ENCODE data around the gene BANP. TPM values are rescaled to one million over a fixed set of nuclear protein-coding genes. Genes with fewer than 3 reads are reported as not detected.

BANP gene
- total RNA-seq, 1 experiment from 2014 or later, result 17.3 TPM

DNA sequence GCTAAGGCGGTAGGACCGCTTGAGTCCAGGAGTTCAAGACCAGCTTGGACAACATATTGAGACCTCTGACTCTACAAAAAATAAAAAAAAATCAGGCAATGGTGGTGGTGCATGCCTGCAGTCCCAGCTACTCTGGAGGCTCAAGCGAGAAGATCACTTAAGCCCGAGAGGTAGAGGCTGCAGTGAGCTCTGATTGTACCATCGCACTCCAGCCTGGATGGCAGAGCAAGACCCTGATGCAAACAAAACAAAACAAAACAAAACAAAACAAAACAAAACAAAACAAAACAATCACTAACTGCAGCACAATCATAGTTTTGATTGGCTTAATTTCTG, 2.5 kb upstream of the BANP start:
- no peak for DNase-seq (ENCODE audit: low read depth)

DNA sequence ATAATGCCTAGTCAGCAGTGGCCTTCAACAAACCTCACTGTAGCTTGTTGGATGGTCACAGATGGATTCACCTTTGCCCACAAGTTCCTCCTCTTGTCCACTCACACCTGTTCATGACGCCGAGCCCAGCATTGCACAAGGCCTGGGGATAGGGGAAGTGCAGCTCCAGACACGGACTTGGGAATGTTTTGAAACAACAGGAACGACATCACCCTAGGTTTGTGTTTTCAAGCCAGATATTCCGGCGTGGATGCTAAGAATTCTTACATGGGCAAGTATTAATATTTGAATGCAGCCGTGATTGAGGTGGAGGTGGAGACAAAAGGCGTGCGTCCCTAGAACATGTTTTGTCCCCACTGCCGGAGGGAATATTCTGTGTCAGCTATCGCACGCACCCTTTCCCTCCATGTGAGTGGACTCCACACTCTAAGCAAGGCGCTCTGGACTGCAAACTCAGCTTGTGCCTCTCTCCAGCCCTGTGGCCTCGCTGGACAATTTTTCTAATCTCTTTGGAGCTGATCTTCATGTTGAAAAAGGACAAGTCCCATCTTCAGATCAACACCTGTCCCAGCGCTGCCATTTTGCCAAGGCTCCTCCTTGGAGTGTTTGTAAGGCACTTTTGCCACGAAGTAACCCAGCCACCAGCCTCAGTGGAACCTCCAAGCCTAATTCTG, 2.0 kb upstream of the BANP start:
- DNase-seq (ENCODE audit: low read depth), result no peak

DNA sequence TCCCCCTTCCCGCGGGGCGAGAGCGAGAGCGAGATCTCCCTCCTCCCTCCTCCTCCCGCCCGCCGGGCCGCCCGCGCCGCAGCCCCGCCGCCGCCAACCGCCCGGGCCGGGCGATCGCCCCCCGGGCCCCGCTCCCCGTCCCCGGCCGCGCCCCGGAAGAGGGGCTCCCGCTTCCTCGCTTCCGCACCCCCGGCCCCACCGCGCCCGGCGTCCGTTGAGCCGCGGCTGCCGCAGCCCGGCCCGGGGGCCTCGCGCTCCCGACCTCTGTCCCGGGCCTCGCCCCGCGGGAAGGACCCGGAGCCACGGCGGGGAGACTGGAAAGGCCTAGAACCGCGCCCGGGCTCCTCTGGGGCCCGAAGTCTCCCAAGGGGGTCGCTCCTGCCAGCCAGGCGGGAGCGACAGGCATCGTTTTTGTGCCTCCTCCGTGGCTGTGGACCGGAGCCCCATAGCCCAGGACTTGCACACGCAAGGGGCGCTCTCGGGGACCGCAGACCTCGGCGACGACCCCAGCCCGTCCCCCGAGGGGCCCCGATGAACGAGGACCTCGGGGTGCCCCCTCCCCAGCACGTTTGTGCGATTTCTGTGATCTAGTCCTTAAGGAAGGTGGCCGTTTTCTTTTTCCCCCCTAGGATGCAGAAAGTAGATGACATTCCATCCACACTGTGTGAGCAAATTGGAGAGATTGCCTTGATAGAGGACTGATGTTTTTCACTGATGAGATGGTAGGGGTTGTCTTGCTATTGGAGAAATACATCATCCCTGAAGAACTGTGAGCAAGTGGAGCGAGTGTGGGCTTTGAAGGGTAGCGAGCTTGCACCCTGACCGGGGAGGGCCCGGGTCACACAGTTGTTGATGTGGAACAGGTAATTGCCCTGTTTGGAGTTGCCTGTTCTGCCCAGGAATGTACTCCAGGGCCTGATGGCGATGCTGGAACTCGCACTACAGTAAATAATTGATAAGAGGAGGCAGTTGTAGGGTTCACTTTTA, 611 bp downstream of the BANP start:
- DNase-seq (ENCODE audit: low read depth), result no peak

DNA sequence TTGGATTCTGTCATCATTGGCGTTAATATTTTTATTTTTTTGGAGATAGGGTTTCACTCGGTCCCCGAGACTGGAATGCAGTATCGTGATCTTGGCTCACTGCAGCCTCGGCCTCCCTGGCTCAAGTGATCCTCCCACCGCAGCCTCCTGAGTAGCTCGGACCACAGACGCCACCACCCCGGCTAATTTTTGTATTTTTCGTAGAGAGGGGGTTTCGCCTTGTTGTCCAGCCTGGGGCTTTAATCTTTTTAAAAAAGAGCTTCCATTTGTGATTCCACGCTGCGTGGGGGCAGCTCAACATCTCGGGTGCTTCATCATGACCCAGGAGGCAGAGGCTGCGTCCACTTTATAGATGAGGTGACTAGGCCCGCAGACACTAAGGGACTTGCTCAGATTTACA, 1.5 kb downstream of the BANP start:
- no peak for DNase-seq (ENCODE audit: low read depth)

DNA sequence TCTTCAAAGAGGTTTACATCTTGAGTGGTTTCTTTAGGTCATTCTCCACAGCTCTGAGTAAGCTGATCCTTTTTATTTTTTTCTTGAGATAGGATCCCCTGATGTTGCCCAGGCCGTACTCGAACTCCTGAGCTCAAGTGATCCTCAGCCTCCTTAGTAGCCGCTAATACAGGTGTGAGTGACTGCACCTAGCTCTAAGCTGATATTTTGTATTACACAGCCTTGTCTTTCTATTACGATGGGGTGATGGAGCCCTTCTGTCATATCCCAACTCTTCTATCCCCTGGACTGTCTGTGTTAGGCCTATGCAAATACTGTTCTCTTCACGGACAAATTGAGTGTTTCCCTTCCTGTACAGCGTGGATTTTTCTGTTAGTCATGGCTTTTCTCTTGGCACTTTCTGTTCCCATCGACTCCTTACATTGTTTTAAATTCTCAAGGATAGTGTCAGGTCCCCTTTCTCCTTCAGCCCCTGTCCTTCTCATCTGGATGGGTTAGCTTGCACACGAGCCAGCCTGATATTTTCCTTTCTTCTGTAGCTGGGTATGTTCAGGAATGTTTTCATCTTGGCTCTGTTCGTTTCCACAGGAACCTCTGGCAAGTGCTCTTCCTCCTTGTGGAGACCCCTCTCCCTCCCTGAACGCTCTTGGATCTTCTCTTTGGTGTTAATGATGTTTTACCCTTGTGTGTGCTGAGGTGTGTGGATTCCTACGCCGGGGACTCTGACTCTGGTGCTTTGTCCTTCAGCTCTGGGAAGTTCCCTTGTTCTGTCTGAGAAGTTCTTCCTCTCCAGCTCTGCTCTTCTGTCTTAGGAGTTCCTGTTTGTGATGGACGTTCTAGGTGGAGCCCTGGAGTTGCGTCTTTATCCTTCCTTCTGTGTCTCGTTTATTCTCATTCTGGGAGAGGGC, 2.3 kb downstream of the BANP start:
- no peak for DNase-seq (ENCODE audit: low read depth)

DNA sequence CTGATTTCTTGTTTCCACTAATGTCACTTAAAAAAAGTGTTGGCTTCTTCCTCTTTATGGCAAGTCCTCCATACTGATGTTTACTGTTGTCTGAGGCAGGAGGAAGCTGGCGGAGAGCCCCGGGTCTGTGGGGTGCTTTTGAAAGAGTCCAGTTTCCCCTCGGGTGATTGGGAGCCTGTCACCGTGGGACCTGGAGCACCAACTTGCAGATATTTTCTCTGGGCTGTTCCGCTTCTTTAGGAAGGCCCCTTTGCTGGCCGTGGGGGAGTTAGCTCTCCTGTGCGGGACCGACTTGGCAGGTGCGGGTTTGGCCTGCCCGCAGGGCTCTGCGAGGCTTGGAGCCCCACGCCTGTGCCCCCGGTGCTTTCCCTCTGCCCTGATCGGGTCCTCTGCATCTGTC, 3.1 kb downstream of the BANP start:
- no peak for DNase-seq (ENCODE audit: low read depth)

DNA sequence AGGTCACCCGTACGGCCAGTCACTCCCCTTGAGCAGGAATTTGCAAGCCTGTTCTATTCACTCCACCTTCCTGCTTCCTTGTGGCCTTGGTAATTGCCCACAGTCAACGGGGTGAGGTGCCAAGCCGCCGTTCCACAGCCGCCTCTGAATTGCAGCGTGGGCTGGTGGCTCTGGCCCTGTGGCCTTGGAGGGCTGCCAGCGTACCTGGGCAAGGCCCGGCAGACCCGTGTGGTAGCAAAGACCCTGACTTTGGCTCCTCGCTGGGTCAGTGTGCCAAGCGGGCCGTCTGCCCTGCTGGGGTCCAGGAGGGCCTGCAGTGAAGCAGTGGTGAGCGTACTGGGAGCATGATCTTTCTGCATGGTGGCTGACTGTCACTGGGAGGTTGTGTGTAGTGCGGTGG, 3.6 kb downstream of the BANP start:
- DNase-seq (ENCODE audit: low read depth), result no peak

DNA sequence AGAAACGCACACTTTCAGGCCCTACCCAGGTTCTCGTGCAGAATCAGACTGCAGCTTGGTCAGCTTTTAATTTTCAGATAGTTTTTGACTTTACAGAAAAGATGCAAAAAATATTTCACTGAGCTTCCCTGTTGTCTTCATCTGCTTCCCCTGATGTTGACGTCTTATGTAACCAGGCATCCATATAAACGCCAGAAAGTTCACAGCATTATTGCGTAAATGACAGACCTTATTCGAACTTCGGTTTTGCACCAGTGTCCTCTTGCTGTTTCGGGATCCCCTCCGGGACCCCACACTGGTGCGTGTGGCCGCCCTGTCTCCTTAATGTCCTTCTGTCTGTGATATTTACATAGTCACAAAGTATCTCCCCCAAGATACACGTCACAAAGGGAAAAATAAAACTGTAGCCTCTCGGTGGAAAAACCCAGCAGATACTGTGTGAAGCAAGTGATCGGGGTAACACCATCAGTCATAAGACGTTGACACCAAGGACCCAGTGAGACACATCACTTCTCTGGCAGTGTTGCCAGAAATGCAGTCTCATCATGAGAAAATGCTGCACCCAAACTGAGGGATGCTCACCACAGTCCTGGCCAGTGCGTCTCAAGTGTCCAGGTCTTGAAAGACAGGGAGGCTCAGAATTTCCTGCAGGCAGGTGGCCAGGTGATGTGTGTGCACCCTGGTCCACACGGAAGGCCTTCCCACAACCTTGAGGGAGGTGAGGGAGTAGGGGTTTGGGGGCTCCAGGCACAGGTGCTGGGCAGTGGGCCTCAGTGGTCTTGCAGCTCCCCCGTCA, 4.3 kb downstream of the BANP start:
- DNase-seq (ENCODE audit: low read depth), result no peak

DNA sequence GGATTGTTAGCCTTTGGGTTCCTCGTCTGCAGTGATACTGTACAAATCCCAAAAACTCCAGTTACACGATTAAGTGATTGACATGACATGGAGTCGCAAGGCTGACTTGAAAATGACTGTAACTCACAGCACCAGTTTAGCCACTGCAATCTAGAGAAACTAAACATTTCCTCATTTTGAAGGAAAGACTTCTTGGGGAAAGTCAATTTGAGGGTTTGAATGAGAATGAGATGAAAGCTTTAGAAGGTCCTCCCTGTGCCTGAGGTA, 4.8 kb downstream of the BANP start:
- DNase-seq (ENCODE audit: low read depth), result no peak

DNA sequence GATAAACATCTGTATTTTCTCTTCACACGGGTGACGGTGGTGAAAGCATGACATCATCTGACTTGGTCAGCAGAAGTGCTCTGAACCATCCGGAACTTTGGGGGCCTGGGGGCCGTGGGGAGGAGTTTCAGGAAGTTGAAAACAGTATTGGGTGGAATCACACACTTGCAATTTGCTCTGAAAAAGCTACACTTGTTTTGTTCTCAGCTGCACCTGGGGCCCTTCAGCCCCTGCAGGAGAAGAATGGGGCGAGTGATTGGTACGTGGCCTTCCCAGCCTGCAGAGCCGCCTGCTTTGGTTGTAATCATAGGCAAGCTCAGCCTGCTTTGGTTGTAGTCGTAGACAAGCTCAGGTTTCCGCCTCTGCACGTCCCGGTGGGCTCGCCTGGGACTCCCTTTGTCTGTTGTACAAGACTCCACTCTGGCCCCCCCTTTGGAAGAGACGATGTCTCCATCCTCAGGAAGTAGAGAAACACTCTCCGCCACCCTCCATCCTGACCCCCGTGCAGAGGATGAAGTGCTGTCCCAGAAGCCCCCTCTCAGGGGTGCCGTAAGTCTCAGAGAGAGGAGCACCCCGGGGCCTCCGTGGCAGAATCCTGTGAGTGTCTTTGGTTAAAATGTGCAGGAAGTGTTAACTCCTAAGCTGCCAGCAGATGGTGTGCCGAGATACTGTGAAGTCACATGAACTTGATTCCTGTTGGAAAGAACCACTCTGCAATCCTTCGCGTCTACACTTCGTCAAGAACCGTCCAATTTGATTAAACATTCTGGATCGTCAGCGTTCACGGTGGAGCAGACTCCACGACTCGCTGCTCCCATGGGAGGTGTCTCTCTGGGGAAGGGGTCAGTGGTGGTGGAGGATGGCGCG, 5.4 kb downstream of the BANP start:
- peak; percentile 27 for DNase-seq (ENCODE audit: low read depth)

DNA sequence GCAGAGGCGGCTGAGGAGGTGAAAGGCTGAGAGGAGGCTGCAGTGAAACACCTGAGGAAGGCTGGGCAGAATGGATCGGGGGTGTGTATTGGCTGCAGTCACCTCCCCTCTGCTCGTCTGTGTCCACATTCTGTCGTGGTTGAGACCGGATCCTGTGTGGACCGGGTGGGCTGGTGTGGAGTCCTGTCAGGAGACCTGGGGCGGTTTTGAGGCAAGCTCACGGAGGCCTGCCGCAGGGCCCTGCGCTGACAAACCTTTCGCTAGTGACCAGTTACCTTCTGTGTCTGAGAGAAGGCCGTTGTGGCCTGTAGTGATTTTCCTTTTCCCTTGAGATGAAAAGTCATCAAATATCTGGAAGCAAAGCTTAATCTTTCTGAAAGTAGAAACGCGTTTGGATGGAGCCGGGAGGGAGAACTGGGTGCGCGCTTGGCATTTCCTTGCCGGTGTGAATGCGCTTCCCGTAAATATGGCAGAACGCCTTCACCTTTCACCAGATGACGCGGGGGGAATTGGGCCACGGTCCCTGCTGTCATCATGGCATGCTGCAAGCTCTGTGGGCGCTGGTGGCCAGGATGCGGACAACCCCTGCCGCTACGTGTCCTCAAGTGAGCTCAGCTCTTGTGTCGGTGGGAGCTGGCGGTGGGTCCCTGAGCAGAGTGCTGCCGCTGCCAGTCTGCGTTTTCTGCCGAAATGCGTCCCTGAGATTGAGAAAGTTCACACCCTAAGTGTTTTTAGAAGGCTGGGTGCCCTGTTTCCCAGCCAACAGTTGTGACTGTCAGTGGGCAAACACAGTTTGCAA, 6.3 kb downstream of the BANP start:
- DNase-seq (ENCODE audit: low read depth), result no peak

DNA sequence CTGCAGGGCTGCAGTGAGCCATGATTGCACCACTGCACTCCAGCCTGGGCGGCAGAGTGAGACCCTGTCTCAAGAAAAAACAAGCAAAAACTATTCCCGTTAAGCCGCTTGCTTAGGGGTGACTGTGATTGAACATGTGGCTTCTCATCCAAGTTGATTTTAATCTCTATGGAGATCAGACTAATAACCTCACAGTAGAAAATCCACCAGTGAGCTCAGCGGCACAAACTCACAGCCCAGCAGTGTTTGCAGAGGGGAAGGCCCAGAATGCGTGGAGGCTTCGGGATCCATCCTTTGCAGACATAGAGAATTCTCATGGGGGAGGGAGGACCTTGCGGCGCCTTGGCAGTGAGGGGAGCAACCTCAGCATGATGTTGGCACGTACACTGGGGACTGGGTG, 7.4 kb downstream of the BANP start:
- no peak for DNase-seq (ENCODE audit: low read depth)

DNA sequence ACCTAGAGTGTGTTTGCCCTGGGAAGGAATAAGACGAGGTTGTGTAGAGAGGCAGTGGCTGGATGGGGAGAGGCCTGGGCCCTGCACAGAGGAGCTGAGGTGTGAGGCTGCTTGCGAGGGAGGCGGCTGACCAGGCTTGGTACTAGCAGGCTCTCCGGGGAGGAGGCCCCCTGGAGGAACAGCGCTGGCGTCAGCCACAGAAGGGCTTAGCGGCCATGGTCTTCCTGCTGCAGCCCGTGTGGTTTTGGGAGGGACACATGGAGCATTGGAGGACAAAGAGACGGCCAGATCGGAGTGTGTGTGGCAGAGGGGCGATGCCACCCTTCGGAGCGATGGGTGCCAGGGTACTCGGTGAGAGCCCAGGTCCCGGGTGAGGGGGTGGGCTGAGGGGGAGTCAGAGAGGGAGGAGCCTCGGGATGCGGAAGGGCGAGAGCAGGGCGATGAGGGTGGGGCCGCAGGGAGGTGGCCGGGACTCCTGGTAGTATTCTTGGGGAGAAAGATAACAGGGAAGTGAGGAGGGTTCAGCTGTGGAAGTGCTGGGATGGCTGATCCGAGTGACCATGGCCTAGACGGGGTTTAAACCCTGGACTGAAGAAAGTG, 8.3 kb downstream of the BANP start:
- DNase-seq (ENCODE audit: low read depth), result no peak

DNA sequence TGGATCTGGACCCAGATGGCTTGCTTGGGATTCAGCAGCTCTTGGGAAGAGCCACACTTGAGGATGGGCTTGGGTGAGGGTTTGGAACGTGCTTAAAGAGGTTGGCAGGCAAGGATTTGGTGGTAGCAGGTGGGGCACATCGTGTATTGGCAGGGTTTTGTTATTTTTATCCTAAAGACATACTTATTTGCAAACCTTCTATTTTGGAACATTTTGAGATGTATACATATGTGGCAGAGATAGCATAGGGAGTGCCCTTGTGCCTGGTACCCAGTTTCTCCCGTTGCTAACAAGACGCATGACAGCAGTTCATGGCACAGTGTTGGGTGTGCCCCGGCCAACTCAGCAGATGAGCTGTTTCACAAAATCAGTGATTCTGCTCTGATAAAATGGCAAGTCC, 9.1 kb downstream of the BANP start:
- DNase-seq (ENCODE audit: low read depth), result no peak

DNA sequence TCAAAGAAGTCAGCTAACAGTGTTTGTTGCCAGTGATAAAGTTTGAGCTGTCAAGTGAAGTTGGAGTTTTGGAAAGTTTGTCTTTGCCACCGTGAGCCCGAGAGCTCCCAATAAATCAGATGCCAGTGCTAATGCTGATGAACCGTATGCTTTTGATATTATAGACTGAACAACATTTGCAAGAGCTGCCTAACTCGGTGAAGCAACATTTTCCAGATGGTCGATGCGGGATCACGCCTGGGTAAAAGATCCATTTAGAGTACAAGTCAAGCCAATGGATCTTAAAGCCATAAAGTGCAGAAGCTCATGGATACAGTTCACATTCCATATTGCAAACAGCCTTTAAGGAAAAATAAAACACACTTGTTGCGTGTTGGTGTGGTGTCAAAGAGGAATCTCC, 9.6 kb downstream of the BANP start:
- DNase-seq (ENCODE audit: low read depth), result no peak

DNA sequence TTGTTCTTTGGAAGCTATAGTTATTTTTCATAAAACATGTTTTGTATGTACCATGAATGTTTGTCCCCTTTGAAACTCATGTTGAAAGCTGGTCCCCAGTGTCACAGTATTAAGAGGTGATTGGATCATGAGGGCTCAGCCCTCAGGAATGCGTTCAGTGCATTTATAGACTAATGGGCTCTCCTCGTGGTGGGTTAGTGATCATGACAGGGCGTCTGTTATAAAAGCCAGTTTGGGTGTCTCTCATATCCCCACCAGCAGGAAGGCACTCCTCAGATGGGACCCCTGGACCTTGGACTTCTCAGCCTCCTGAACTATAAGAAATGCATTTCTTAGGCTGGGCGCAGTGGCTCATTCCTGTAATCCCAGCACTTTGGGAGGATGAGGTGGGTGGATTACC, 10.4 kb downstream of the BANP start:
- DNase-seq (ENCODE audit: low read depth), result no peak

DNA sequence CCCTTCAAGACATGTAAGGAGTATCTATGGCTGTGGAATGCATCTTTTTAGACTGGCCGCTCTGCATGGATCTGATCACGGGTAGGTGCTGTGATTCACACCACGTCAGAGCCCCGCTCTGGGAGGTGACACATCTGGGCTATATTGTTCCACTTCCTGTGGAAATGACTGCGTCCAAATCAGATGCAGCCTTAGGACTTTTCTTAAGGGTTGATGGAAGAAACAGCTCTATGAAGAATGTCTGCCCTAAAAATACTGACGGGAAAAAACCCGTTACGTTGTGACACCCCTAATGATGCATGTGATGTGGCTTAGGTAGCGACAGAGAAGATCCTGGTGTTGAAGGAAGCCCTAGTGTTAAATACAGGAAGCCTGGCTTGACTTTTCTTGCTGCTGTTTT, 12.2 kb downstream of the BANP start:
- DNase-seq (ENCODE audit: low read depth), result peak; percentile 82

DNA sequence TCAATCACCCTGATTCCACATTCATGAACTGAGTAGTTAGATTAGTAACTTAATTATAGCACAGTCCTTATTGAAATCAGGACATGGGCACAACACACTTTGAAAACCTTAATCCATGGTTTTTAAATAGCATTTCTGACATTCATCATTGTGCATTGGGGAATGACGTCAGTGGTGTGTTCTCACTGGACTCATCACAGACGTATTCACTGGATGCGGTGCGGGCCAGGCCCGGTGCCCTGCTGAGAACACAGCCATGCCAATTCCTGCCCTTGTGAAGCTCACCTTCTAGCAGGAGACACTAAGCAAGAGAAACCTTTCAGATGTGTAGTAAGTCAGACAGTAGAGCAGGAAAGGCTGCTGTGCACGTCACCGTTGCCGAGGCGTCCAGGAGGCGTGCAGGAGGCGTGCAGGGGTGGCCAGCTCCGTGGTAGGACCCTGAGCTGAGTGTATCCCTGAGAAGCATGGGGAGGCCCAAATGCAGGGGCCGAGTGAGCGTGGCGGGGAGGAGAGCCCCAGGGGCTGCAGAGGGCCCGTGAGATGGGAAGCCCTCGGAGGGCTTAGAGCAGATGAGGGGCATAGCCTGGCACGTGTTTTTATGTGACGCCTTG, 12.9 kb downstream of the BANP start:
- no peak for DNase-seq (ENCODE audit: low read depth)

DNA sequence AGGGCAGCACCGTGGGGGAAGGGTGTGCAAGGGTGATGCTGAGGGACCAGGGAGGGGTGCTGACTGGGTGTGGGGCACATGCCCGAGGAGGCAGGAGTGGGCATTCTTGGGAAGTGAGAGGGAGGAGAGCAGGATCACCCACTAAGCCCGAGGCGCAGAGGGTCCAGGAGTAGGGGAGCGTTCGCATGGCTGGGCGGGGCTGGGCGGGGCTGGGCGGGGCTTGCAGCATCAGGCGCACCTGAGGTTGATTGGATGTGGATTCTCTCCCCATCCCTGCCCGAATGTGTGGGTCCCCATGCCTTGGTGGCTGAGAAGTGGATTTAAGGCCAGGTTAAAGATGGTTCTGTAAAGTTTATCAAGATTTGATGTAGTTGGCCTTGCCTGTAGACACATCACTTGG, 14.2 kb downstream of the BANP start:
- no peak for DNase-seq (ENCODE audit: low read depth)
